Amygdala (tissue), 56 donors: ENCODE results near the gene ZFP90.

Experiments used
- DNase-seq, 56 donors: peaks; one replicate each; lab custom pipeline; 2025; lab: John Stamatoyannopoulos, UW

The ZFP90 gene

DNA sequence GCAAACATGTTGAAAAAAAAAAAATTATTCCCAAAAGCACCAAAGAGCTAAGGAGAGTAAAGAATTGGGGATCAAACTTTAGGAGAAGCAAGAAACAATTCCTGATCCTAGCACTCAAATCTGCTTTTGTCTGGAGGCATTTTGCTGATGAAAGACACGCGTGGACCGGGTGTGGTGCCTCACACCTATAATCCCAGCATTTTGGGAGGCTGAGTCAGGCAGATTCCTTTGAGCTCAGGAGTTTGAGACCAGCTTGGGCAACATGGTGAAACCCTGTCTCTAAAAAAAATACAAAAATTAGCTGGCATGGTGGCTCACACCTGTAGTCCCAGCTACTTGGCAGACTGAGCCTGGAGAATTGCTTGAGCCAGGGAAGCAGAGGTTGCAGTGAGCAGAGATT is 35.4 kb downstream of the ZFP90 start:
- no peak for DNase-seq

DNA sequence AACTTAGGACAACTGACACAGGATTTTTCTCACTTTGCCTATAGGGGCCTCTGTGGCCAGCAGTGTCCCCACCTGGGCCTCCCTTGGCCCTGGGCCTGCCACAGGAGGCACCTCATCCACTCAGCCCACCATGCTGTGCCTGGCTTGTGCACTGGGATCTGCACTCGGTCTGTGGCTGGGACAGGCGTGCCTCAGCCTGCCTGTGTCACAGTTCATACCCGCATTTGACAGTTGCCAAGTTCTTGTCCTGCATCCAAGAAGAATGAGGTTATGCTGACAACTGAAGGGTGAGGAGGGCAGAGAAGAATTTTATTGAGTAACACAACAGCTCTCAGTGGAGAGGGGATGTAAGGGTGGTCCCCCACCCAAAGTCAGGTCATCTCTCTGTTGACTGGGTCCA is 36.0 kb downstream of the ZFP90 start:
- no peak for DNase-seq

DNA sequence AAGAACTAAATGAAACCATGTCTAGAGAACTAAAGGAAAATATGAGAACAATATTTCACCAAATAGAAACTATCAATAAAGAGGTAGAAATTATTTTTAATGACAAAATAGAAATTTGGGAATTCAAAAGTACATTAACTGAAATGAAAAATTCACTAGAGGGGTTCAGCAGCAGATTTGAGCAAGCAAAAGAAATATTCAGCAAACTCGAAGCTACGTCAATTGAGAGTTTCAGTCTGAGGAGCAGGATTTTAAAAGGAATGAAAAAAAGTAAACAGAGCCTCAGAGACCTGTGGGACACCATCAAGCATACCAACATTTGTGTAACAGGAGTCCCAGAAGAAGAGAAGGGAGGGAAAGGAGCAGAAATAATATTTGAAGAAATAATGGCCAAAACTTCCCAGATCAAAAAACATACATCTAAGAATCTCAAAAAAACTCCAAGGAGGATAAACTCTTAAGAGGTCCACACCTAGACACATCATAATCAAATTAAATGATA is 38.3 kb downstream of the ZFP90 start:
- no peak for DNase-seq

DNA sequence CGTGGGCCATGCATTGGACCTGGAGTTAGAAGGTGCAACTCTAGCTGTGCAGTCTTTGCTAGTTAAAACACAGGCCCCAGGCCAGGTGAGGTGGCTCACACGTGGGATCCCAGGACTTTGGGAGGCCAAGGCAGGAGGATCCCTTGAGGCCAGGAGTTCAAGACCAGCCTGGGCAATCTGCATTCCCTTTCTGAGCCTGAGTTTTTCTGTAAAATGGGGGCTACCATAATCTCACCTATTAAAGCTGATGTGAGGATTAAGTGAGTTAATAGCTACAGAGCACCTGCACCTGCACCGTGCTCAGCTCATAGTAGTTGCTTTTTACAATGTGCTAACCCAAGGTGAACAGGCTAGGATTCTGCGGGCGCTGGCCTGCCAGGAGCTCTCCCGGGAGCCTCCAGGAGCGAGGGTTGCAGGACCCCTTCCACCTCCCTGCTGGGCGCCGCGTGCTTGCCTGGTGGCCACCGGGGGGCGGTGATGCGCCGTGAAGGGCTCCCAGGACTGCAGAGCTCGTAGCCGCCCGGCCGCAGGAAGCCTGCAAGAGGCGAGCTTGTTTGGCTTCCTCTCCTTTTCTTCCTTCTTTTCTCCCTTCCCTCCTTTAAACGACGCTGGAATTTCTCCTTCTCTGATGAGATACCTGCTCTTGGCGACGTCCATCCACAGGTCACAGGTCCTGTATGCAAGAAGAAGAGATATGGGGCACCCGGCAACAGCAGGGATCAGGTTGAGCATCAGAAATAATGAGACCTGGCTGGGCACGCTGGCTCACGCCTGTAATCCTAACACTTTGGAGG is 51.3 kb downstream of the ZFP90 start:
- DNase-seq, result peak in 31 of 56 donors; percentile 0 to 64 (median 16)

DNA sequence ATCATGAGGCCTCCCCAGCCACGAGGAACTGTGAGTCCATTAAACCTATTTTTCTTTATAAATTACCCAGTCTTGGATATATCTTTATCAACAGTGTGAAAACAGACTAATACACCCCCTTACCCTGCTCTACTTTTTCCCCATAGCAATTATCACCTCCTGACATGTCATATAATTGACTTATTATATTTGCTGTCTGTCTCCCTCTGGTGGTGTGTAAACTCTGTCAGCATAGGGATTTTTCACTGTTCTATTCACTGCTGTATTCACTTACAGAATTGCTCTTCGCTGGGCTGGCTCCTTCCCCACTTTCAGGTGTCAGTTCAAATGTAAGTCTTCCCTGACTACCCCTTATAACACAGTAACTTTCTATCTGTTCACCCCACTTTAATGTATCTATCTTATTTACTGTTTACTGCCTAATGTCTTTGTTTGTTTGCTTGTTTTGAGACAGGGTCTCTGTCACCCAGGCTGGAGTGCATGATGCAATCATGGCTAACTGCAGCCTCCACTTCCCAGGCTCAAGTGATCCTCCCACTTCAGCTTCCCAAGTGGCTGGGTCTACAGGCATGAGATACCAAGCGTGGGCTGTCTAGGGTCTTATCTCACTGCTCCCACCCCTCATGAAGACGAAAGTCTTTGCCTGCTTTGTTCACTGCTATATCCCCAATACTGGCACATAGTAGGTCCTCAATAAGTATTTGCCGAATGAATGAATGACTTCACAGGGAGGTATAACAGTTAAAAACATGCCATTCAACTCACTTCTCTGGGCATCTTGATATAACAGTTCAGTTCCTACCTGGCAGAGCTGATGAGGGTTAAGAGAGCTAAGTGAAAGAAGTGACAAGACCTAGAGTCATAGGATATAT is 53.6 kb downstream of the ZFP90 start:
- DNase-seq, result no peak

DNA sequence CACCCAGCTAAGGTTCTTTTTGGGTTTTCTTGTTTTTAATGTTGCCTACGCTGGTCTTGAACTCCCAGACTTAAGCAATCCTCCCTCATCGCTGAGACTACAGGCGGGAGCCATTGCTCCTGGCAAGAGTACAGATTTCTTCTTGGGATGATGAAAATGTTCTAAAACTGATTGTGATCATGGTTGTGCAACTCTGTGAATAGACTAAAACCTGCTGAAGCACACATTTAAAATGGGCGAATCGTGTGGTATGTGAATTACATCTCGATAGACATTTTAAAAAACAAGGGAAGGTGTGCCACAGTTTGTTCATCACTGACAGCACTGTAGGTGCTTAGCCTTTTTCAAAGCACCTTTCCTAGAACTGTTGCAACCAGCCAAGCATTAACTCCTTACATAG is 57.2 kb downstream of the ZFP90 start:
- DNase-seq, result no peak

DNA sequence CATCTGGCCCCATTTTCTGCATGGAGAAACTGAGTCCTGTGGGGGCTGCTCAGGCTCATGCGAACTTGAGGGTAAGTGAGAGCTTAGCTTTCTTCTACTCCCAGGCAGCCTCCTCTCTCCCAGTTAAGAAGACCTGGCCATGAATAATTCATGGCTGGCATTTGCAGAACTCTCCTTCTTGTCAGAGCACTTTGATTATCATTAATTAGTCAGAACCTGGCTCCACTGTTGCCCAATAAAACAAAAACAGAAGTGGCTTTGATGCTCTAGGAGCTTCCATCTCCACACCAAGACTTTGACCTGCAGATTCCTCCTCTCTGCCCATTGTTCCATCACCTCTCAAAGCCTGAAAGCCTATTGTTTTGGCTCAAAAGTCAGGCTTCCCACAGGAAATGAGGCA is 60.5 kb downstream of the ZFP90 start:
- no peak for DNase-seq

DNA sequence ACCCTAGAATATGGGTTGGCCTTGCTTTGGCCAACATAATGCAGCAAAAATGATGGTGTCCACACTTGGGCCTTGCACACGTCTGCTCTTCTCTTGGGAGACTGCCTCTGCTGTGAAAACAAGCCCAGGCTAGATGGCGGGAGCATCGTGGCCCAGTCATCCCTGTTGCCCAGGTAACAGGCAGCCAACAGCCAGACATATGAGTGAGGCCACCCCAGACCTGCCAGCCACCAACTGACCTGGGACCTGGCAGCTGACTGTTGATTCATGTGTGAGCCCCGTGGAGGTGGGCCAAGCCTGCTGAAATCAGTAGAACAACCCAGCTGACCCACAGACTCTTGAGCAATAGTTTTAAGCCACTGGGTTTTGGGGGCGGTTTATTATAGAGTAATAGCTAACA is 66.7 kb downstream of the ZFP90 start:
- no peak for DNase-seq

DNA sequence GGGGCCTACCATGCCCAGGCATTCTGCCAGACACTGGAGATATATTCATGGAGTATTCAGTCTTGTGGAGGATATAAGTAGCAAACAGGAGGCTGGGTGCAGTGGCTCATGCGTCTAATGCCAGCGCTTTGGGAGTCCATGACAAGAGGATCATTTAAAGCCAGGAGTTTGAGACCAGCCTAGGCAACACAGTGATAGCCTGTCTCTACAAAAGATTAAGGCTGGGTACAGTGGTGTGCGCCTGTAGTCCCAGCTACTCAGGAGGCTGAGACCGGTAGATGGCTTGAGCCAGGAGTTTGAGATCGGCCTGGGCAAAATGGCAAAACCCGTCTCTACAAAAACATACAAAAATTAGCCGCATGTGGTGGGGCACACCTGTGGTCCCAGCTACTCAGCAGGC is 68.4 kb downstream of the ZFP90 start:
- no peak for DNase-seq

DNA sequence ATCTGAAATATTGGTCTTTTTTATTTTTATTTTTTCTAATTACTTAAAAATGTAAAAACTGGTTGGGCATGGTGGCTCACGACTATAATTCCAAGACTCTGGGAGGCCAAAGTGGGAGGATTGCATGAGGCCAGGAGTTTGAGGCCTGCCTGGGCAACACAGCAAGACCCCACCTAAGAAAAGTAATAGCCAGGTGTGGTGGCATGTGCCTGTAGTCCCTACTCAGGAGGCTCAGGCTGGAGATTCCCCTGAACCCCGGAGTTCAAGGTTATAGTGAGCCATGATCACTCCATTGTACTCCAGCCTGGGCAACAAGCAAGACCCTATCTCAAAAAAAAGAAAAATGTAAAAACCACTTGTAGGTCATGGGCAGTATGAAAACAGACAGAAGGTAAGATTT is 69.2 kb downstream of the ZFP90 start:
- DNase-seq, result no peak

DNA sequence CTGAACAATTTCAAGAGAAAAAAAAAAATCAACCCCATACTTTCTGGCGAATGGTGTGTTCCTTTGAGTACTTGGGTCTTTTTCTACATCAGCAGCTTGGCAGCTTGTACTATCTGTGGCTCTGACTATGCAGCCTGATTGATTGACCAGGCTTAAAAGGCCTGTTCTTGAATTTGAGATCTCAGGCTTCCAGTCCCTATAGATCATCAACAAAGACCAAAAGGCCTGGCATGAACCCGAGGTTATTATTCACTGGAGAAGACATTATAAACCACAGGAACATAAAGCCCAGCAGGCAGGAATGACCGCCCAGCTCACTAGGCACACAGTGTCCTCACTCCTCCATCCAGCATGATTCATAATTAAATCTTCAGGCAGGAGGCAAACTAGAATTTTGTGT is 73.9 kb downstream of the ZFP90 start:
- no peak for DNase-seq

DNA sequence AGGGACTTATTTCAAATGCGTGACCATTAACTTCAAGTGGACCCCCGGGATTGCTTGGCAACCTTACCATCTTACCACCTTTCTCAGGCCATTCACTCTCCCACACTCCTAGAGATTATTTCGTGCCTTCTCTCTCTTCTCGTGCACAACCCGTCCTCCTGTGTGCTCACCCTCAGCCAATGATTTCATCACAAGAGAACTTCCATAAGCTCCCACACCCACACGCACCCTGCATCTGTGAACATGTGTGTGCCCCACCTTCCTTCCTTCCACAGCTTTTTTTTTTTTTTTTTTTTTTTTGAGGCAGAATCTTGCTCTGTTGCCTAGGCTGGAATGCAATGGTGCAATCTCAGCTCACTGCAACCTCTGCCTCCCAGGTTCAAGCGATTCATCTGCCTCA is 78.6 kb downstream of the ZFP90 start:
- DNase-seq, result no peak
